Mesenchymal stem cell (in vitro differentiated cells and primary cell): Measurements from ENCODE around the gene WNT10A.
A peak's percentile ranks its signal among the peaks of the same experiment; 100 is the strongest.

Source experiments
- DNase-seq: peaks from one replicate; pipeline ENCODE4 v3.0.0-alpha.2; 2013
- H2AFZ ChIP-seq: one replicate; pipeline ENCODE4 v1.6.1; 2013; ENCODE audit warnings: low read depth, mild to moderate bottlenecking, control low read depth, inconsistent platforms, low read length, moderate library complexity
- H2AK5ac ChIP-seq: 2 replicates; pipeline ENCODE4 v1.6.1; 2013; ENCODE audit warnings: low read length, moderate library complexity, mild to moderate bottlenecking, inconsistent platforms; ENCODE audit not compliant: severe bottlenecking
- H2BK120ac ChIP-seq: one replicate; pipeline ENCODE4 v1.6.1; 2013; ENCODE audit warnings: low read depth, mild to moderate bottlenecking, inconsistent platforms, low read length, moderate library complexity
- H2BK12ac ChIP-seq, 2 experiments: one replicate each; pipeline ENCODE4 v1.6.1; 2013; ENCODE audit warnings: inconsistent platforms in 2 of 2, low read length in 2 of 2, mild to moderate bottlenecking in 2 of 2, moderate library complexity in 2 of 2, control low read depth in 1 of 2
- H2BK15ac ChIP-seq: one replicate; pipeline ENCODE4 v1.6.1; 2013; ENCODE audit warnings: mild to moderate bottlenecking, low read depth, inconsistent platforms; ENCODE audit not compliant: poor library complexity, severe bottlenecking
- H2BK5ac ChIP-seq: 2 replicates; pipeline ENCODE4 v1.6.1; 2013; ENCODE audit warnings: low read depth, mild to moderate bottlenecking, low read length, control low read depth, inconsistent platforms; ENCODE audit not compliant: poor library complexity, severe bottlenecking
- H3K14ac ChIP-seq, 2 experiments: one replicate each; pipeline ENCODE4 v1.6.1; 2013; ENCODE audit warnings: inconsistent platforms in 2 of 2, low read length in 2 of 2, control low read depth in 1 of 2, mild to moderate bottlenecking in 1 of 2, moderate library complexity in 1 of 2
- H3K18ac ChIP-seq, 2 experiments: one replicate each; pipeline ENCODE4 v1.6.1; 2013; ENCODE audit warnings: inconsistent platforms in 2 of 2, low read length in 2 of 2, control low read depth in 1 of 2, low read depth in 1 of 2, mild to moderate bottlenecking in 1 of 2
- H3K23ac ChIP-seq, 2 experiments: one replicate each; pipeline ENCODE4 v1.6.1; 2013; ENCODE audit warnings: inconsistent platforms in 2 of 2, low read length in 2 of 2, mild to moderate bottlenecking in 2 of 2, moderate library complexity in 2 of 2, control low read depth in 1 of 2
- H3K27ac ChIP-seq: 2 replicates; pipeline ENCODE4 v1.5.1; 2013; ENCODE audit warnings: mild to moderate bottlenecking, moderate library complexity, low read length, control low read depth, inconsistent platforms; ENCODE audit not compliant: poor library complexity, severe bottlenecking
- H3K27me3 ChIP-seq, 2 experiments: 2 replicates each; pipeline versions ENCODE4 v1.6.1 to v1.7.0; 2013; ENCODE audit warnings: low read length in 2 of 2, mild to moderate bottlenecking in 2 of 2, moderate library complexity in 2 of 2, control low read depth in 1 of 2, inconsistent platforms in 1 of 2; ENCODE audit not compliant: control insufficient read depth in 1 of 2, insufficient read depth in 1 of 2
- H3K36me3 ChIP-seq, 2 experiments: 2 replicates each; pipeline versions ENCODE4 v1.6.1 to v1.7.0; 2013; ENCODE audit warnings: low read length in 2 of 2, control low read depth in 1 of 2, inconsistent platforms in 1 of 2, low read depth in 1 of 2, mild to moderate bottlenecking in 1 of 2; ENCODE audit not compliant: insufficient read depth in 2 of 2, control insufficient read depth in 1 of 2
- H3K4ac ChIP-seq, 2 experiments: one replicate each; pipeline ENCODE4 v1.6.1; 2013; ENCODE audit warnings: inconsistent platforms in 2 of 2, low read length in 2 of 2, mild to moderate bottlenecking in 2 of 2, moderate library complexity in 2 of 2, control low read depth in 1 of 2, low read depth in 1 of 2
- H3K4me1 ChIP-seq: 2 replicates; pipeline ENCODE4 v1.6.1; 2013; ENCODE audit warnings: low read depth, low read length, control low read depth; ENCODE audit not compliant: control insufficient read depth, insufficient read depth
- H3K4me2 ChIP-seq: 2 replicates; pipeline ENCODE4 v1.6.1; 2013; ENCODE audit warnings: low read length, mild to moderate bottlenecking, inconsistent platforms; ENCODE audit not compliant: poor library complexity, severe bottlenecking
- H3K4me3 ChIP-seq, 2 experiments: 2 replicates each; pipeline versions ENCODE4 v1.5.1 to v1.7.0; 2013; ENCODE audit warnings: low read length in 2 of 2, mild to moderate bottlenecking in 2 of 2, control low read depth in 1 of 2, low read depth in 1 of 2; ENCODE audit not compliant: insufficient read depth in 1 of 2
- H3K79me1 ChIP-seq: replicated peaks from 2 replicates; pipeline ENCODE4 v1.6.1; 2013; ENCODE audit warnings: mild to moderate bottlenecking, control low read depth, low read length, inconsistent platforms; ENCODE audit not compliant: poor library complexity, severe bottlenecking
- H3K9ac ChIP-seq: 2 replicates; pipeline ENCODE4 v1.7.0; 2013; ENCODE audit warnings: mild to moderate bottlenecking, low read length, moderate library complexity
- H3K9me3 ChIP-seq: 2 replicates; pipeline ENCODE4 v1.7.0; 2013; ENCODE audit warnings: mild to moderate bottlenecking, low read length; ENCODE audit not compliant: control insufficient read depth
- H4K8ac ChIP-seq: one replicate; pipeline ENCODE4 v1.6.1; 2013; ENCODE audit warnings: inconsistent platforms, mild to moderate bottlenecking, low read length, moderate library complexity
- H4K91ac ChIP-seq: one replicate; pipeline ENCODE4 v1.6.1; 2013; ENCODE audit warnings: mild to moderate bottlenecking, low read length, inconsistent platforms
- WGBS: methylation state at CpG from one replicate; pipeline ENCODE4 v1.1.7; 2013; ENCODE audit warnings: mixed read lengths; 5-methylcytosine and 5-hydroxymethylcytosine counted together

The WNT10A gene

GRCh38 chr2:218891275-218892135 lies 10.9 kb downstream of the WNT10A start:
- Histone ChIP-seq H3K27me3 (peaks cover 86 to 91% of the 10 kb centered on the region in 2 experiments), H3K27ac (no peak overlapping the region), H3K4me3 (no peak overlapping the region), H3K4me1 (peaks cover 22% of the 10 kb centered on the region), H3K18ac (no peak overlapping the region), H3K9ac (no peak overlapping the region), H3K36me3 (no peaks in the 10 kb centered on the region), H3K14ac (no peak overlapping the region), H2BK5ac (no peak overlapping the region), H4K91ac (no peak overlapping the region), H3K79me1 (no peaks in the 10 kb centered on the region), H2AK5ac (no peak overlapping the region), H3K4ac (no peak overlapping the region), H4K8ac (no peak overlapping the region), H2BK15ac (no peak overlapping the region), H2BK12ac (no peak overlapping the region), H2AFZ (no peak overlapping the region), H3K9me3 (no peaks in the 10 kb centered on the region), H3K4me2 (no peak overlapping the region), H2BK120ac (no peak overlapping the region), H3K23ac (no peak overlapping the region)
- no peak for DNase-seq
- WGBS = 56% methylated on average over 16 of the region's 19 CpGs

DNA sequence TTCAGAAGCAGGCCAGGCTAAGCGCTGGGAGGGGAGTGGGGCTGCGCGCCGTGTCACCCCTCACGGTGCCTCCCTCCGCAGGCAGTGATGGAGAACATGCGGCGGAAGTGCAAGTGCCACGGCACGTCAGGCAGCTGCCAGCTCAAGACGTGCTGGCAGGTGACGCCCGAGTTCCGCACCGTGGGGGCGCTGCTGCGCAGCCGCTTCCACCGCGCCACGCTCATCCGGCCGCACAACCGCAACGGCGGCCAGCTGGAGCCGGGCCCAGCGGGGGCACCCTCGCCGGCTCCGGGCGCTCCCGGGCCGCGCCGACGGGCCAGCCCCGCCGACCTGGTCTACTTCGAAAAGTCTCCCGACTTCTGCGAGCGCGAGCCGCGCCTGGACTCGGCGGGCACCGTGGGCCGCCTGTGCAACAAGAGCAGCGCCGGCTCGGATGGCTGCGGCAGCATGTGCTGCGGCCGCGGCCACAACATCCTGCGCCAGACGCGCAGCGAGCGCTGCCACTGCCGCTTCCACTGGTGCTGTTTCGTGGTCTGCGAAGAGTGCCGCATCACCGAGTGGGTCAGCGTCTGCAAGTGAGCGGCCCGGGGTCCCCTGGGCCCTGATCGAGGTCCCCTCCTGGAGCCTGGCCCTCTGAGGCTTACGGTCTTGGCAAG lies 12.2 kb downstream of the WNT10A start:
- Histone ChIP-seq H3K4ac (no peak overlapping the region), H3K23ac (peak overlapping the region in 1 of 2 experiments; percentile 57), H3K9me3 (no peaks in the 10 kb centered on the region), H4K8ac (no peak overlapping the region), H3K4me3 (peak overlapping the region; percentile 34 to 66), H2BK12ac (no peak overlapping the region), H3K27me3 (peaks cover 87 to 91% of the 10 kb centered on the region in 2 experiments), H3K4me1 (peaks cover 33% of the 10 kb centered on the region), H3K18ac (no peak overlapping the region), H2AK5ac (no peak overlapping the region), H2AFZ (no peak overlapping the region), H3K79me1 (no peaks in the 10 kb centered on the region), H3K9ac (peak overlapping the region; percentile 17), H2BK120ac (no peak overlapping the region), H4K91ac (no peak overlapping the region), H3K14ac (peak overlapping the region in 1 of 2 experiments; percentile 53), H2BK15ac (no peak overlapping the region), H3K27ac (no peak overlapping the region), H3K4me2 (peak overlapping the region; percentile 68), H2BK5ac (no peak overlapping the region), H3K36me3 (no peaks in the 10 kb centered on the region)
- DNase-seq = peak; percentile 36
- WGBS = 3% methylated on average over 71 of the region's 72 CpGs

DNA sequence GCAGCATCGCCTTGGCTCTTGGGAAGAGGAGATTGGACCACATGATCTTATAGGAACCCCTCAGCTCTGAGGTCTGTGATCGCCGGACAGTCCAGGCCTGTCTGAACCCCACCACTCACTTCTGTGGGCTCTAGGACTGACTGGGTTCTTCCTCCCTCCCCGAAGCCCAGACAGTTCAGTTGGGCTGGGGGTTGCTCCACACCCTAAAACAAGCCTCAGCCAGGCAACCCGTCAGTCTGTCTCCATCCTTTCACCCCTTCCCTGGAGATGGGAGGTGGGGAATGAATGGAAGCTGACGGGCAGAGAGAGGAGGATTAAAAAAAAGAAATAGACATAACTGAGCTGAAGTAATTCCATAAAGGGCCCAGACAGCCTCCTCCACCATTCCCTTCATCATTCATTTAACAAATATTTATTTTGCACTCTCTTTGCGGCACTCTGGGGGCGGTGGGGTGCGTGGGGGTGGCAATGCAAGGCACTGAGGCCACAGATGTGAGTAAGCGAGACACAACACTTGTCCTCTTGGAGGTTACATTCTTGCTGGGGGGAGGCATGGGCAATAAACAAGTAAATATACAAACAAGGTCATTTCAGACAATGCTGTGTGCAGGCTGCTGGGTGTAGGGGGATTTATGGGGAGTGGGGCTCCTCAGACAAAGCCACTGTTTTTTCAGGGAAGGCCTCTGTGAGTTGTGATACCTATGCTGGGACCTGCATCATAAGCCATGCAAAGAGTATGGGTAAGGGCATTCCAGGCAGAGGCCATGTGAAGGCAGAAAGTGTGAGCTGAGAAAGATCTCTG lies 12.9 kb downstream of the WNT10A start:
- Histone ChIP-seq H2BK12ac (no peak overlapping the region), H3K4me2 (peak overlapping the region; percentile 68), H3K27ac (no peak overlapping the region), H3K9me3 (no peaks in the 10 kb centered on the region), H2AFZ (no peak overlapping the region), H3K27me3 (peaks cover 88 to 91% of the 10 kb centered on the region in 2 experiments), H3K23ac (peak overlapping the region in 1 of 2 experiments; percentile 57), H2BK5ac (no peak overlapping the region), H2AK5ac (no peak overlapping the region), H3K14ac (no peak overlapping the region), H3K9ac (peak overlapping the region; percentile 17), H3K36me3 (no peaks in the 10 kb centered on the region), H3K4ac (no peak overlapping the region), H3K4me1 (peaks cover 40% of the 10 kb centered on the region), H4K8ac (no peak overlapping the region), H3K4me3 (peak overlapping the region in 1 of 2 experiments; percentile 66), H2BK120ac (no peak overlapping the region), H4K91ac (no peak overlapping the region), H3K79me1 (no peaks in the 10 kb centered on the region), H3K18ac (no peak overlapping the region), H2BK15ac (no peak overlapping the region)
- no peak for DNase-seq
- WGBS = 27% methylated on average over 7 of the region's 10 CpGs
